Measurements from ENCODE around the gene TSEN54.
"Not testable (repeated sequence)": the region's sequence is repeated elsewhere in the genome, so short reads cannot be mapped to it uniquely, and the experiment has no call there.

The TSEN54 gene

GRCh38 chr17:75516255-75516618, at the start of gene TSEN54:
TSEN54 (plus strand) TSS chr17:75516528; CDS start chr17:75516561, 33 bp downstream.
- DNase-seq: peak; percentile 96

DNA sequence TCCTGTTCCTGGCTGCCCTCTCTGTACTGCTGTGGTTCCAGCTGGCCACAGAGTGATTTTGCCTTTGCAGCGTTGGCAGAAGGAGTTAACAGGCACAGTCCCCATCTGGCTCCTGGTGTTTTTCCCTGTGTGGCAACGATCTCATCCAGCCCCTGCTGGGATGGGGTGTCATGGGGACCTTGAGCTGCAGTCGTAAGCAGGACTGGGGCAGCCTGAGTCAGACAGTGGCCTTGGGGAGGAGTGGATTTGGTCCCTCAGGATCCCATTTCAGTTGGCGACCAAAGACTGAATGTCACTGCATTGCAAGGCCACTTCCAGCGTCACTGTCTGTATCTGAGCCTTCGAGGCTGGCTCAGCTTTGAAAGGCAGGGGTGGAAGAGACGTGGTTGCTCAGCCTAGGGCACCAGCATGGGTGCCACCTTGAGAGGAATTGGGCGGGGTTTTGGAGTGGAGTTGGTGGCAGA, 48.0 kb upstream of the TSEN54 start:
- DNase-seq: no peak

GRCh38 chr17:75468779-75469373, 47.5 kb upstream of the TSEN54 start:
- no peak for DNase-seq

- no peak for DNase-seq
Measured at GRCh38 chr17:75471207-75471606, 45.1 kb upstream of the TSEN54 start.

GRCh38 chr17:75472119-75472518, 44.2 kb upstream of the TSEN54 start:
- no peak for DNase-seq

- DNase-seq: no peak
Measured at GRCh38 chr17:75473246-75473645, 43.1 kb upstream of the TSEN54 start.

DNA sequence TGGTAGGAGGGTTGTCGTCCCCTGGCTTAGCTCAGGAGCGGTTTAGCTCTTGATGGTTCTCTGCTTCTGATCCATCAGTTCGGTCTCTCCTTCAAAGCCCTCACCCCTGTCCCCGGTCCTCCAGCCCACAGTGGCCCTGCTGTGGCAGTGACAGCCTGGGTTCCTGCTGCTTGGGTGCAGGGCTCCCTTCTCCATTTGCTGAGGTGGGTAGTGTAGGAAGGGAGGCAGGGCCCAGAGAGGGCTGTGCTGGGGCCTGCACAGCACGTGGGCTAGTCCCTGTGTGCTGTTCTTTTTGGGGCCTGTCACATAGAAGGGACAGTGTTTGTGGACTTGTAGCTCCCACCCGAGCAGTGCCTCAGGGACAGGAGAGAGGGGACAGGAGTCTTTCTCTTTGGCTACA, 41.6 kb upstream of the TSEN54 start:
- no peak for DNase-seq

DNA sequence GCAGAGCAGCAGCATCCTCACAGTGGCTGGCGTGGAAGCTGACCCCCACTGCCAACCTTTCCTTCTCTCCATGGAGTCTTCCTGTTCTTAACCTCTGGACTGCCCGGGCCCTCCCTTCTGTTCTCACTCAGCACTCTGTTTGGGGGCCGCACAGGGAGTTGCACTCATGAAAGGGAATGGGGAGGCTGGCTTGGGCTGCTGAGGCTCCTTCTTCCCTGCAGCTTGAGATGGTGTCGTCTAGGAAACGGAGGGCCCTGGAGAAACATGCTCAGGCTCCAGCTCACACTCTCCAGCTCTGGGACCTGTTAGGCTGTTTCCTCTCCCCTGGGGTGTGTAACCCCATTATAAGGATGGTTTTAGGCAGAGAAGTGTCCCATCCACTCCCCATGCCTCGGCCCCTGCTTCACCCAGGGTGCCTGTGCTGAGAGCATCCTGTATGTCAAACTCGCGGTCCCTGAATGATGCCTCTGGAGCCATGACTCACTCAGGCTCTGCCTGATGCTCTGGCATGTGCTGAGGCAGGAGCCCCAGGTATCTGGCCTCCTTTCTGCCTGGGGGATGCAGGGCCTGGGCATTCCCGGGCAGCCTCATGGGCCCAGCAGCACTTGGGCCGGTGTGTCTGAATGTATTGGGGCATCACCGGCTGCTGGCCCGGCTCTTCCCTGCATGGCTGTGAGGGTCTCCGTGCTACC, 41.0 kb upstream of the TSEN54 start:
- DNase-seq: no peak

GRCh38 chr17:75475851-75476250, 40.5 kb upstream of the TSEN54 start:
- no peak for DNase-seq

DNA sequence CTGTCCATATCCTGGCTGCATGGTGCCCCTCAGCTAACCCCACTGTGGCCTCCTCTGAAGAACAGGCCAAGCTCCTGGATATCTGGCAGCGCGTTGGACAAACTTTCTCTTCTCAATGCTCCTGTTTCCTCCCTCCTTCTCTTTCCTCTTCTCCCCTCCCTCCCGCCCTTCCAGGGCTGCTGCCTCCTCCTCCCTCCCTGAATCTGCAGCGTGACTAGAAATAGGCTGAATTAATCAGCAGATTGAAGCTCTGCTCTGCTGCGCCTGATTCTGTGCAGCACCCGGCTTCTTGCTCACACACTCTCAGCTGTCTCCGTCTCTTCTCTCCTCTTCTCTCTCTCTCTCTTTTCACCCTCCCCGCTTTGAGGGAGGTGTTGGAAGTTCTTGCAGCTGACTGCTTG, 40.1 kb upstream of the TSEN54 start:
- no peak for DNase-seq

DNA sequence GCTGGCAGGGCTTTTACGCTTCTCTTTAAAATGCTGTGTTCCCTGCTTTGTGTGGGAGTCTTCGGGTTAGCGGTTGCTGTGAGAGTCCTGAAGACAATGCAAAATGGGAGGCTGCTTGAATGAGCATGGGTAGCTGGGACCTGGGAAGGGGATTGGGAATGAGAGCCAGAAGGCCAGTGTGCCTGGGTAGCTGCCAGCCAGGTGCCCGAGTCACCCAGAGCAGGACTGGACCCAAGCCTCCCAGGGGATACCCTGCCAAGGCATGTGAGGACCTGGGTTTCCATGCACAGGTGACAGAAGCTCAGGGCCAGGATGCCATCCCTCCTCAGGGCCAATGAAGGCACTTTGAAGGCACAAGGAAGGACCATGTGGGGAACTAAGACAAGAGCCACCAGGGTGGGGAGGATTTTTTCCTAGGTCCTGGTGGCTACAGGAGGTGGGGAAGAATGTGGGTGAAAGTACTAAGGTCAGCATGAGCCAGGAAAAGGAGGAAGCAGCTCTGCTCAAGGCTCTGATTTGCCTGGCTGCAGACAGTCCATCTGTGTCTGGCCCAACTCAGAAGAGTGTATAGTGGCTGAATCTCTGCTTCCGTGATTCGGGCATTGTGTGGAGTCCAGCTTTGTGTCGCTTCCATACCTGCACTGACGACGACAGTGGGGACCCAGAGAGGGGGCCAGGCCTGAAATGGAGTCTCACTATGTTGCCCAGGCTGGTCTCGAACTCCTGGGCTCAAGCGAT, 39.4 kb upstream of the TSEN54 start:
- no peak for DNase-seq

DNA sequence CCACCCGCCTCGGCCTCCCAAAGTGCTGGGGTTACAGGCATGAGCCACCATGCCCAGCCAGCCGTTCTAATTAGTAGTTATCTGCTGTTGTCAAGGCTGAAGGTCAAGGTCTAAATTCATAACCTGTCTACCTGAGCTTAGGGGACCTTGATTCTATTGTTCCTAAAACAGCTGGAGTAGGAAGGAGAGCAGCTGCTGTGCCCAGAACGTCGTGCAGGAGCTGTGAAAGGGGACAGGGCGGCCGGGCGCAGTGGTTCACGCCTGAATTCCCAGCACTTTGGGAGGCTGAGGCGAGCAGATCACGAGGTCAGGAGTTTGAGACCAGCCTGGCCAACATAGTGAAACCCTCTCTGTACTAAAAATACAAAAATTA, 38.9 kb upstream of the TSEN54 start:
- DNase-seq: not testable (repeated sequence)

DNA sequence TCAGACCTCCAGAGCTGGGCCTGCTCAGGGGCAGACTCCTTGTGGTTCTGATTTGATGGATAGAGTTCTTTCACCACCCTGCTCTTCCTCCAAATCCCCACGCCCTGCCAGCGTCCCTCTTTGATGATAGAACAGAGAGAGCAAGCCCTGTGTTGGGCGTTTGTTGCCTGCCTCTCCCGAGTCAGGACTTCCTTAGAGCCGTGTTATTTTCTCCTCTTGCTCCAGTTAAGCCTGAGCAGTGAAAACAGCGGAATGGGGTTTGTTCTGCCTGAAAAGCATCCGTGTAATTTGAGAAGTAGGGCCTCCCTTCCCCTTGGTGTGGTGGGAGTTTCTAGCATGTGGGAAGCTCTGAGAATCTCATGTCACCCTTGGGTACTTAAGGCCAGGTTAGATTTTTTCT, 37.8 kb upstream of the TSEN54 start:
- DNase-seq: no peak

- no peak for DNase-seq
Measured at GRCh38 chr17:75480281-75480680, 36.0 kb upstream of the TSEN54 start.

DNA sequence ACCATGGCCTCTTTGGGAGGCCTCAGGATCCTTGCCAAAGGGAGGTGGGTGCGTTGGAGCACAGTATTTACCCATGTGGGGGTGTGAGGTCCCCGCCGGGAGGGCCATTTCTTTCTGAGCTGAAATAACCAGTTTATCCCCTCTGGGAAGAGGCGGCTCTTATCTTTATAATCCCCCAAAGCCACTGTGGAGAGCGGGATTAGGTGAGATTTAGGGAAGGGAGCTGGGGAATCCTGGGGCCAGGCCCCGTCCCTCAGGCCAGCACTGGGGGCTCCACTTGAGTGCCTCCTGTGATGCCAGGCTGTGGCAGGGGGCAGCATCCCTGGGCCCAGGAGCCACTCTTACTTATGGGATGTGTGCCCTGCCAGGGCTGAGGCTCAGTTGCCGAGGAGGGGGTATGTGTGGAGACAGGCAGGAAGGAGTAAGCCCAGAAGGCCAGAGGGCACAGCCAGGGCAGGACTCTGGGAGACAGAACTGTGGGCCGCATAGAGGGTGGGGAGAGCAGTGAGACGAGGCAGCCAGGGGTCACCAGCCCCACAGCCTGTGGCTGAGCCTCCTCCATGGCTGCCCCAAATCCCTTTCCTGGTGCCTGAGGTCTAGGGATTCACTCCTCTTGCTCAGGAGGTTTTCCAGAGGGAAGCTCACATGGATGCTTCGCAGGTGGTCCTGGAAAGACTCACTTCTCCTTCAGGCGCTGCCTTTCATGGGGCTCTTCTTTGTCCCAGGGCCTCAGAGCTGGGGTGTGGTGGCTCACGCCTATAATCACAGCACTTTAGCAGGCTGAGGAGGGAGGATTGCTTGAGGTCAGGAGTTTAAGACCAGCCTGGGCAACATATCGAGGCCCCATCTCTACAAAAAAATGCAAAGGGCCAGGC, 34.9 kb upstream of the TSEN54 start:
- DNase-seq: no peak

DNA sequence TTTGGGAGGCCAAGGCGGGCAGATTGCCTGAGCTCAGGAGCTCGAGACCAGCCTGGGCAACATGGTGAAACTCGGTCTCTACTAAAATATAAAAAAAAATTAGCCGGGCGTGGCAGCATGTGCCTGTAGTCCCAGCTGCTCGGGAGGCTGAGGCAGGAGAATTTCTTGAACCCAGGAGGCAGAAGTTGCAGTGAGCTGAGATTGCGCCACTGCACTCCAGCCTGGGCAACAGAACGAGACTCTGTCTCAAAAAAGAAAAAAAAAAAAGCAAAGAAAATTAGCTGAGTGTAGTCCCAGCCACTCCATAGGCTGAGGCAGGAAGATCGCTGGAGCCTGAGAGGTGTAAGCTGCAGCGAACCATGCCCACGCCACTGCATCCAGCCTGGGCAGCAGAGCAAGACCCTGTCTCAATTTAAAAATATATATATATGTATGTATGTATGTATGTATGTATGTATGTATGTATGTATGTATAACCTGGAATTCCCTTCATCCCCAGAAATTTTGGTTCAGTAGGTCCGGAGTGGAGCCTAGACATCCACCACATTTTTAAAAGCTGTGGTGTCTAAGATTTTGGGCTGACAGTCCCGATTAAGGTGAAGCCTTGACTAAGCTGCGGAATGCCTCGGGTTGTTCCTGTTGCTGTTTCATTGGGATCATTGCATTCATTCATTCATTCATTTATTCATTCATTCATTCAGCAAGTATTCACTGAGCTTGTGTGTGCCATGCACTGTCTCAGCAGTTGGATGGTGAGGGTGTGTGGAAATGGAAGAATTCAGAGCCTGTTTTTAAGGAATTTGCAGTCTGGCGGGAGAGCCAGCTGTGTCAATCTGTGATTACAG, 34.0 kb upstream of the TSEN54 start:
- no peak for DNase-seq

DNA sequence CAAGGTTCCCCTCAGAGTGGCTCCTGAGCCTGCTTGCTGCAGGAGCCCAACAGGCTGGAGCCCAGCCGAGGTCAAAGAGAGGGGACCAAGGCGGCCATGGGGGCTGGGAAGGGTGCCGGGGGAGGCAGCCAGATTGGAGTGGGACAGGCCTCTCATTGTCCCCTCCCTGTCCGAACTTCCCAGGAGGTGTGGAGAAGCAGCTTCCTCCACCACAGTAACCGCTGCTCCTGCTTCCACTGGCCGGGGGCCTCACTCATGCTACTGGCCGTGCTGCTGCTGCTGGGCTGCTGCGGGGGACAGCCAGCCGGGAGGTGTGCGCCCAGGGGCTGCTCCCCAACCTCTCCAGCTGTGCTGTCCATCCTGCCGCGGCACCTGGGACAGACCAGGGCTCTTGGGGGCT, 30.6 kb upstream of the TSEN54 start:
- no peak for DNase-seq

DNA sequence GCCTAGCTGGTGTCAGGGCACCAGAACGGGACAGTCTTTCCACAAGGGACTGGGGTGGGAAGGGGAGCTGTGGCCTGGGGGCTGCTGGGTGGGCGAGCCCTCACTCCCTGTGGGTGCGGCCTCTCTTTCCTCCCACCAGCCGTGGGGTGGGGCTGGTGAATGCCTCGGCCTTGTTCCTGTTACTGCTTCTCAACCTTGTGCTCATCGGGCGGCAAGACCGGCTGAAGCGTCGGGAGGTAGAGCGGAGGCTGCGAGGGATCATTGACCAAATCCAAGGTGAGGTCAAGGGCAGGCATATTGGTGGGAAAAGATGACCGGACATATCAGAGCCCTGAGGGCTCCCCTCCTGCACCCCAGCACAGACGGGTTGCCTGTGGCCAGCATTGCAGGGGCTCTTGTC, 30.2 kb upstream of the TSEN54 start:
- DNase-seq: no peak

GRCh38 chr17:75486951-75487350, 29.4 kb upstream of the TSEN54 start:
- DNase-seq: no peak

- peak; percentile 48 for DNase-seq
Measured at GRCh38 chr17:75487351-75488070, 28.8 kb upstream of the TSEN54 start.

DNA sequence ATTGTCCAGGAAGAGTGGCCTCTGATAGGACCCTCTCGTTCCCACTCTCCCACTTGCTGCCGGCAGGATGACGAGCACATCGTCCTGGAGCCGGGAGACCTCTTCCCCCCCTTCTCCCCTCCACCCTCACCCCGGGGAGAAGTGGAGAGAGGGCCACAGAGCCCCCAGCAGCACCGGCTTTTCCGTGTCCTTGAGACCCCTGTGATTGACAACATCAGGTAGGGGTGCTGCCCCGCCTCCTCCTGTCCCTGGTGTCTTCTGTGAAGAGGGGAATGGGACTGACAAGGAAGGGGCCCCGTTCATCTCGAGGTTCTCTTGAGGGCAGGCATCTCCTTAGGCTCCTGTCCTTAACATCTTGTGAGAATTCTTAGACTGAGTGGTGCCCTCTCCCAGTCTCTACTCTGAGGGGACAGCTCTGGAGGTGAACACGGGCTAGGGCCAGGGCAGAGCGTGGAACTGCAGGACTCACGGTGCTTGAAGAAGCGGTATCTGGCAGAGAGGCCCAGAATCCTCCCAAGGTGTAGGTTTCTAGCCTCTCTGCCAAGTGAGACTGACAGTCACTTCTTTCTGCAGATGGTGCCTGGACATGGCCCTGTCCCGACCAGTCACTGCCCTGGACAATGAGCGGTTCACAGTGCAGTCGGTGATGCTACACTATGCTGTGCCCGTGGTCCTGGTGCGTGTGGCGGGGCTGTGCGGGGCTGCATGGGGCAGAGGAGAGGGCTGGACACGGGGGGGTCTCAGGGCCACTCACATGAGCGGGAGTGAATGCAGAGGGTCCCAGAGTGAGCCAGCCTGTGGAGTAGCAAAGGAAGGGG, 27.4 kb upstream of the TSEN54 start:
- DNase-seq: no peak
